ENCODE data around the gene CNTD1. TPM values are rescaled to one million over a fixed set of nuclear protein-coding genes. Genes with fewer than 3 reads are reported as not detected.

CNTD1 gene
- total RNA-seq, 1 donor from 2014 or later, result under 0.01 TPM

DNA sequence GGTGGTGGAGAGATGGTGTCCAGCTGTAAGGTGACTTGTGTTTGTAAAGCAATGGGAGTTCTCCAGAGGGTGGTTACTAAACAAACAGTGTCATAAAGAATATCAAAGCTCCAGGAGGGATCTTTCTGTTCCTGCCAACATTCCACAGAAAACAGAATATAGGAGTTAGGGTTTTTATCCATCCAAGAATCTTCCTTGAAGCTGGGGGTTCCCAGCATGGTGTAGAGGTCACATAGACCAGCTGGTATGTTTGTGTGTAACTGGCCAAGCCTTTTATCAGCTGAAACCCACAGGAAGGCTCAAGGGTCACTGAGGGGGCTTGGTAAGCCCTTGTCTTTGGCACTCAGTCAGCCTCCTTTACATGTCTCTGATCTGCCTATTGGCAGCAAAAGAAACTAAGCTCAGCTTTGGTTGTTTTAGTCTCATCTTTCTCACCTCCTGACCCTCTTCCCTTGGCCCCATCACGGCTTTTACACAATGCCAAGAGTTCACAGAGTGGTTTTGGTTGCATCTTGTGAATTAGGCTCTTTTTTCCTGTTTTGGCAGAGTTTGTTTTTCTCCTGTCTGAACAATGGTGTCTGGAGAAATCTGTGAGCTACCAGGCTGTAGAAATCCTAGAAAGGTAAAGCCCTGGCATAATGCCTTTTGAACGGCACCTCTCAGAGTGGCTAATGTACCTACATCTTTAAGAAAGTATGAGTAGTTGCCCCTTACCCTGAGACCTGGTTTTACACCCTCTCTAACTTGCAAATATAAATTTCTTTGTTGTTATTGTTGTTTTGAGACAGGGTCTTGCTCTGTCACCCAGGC is 4.6 kb downstream of the CNTD1 start:
- DNase-seq (ENCODE audit: low read depth in 2 of 2), result no peak

DNA sequence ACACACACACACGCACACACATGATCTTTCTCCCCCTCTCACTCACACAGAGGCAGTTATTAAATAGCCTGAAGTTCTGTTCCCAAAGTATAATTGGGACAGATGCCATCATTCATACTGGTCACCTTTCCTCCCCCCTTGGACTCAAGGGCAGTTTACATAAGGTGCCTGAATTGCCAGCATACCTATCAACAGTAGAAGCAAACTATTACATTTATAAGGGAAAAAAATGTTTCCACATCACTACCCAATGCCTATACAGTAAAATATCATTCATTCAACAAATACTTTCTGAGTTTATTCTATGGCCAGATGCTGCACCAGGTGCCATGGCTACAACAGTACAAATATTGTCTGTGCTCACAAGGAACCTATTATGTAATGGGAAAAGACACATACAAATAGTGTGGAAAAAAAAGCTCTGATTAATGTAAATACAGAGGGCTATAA is 6.3 kb downstream of the CNTD1 start:
- DNase-seq (ENCODE audit: low read depth in 2 of 2), result peak in 1 of 2 donors; percentile 36

DNA sequence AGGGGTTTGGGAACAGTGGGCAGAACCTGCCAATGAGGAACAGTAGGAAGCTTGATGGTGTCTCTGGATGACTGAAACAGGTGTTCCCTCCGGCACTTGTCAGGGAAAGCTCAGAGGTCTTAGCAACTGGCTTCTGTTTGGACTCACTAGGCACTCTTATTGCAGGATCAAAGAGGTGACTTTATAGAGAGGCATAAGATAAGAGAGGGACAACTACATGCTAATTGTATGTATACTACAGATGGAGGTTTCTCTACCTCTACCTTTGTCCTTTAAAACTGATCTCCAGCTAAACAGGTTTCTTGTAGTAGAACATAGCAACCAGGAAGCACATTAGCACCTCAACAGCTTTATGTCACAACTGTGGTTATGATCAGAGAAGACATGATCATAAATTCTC is 7.6 kb downstream of the CNTD1 start:
- DNase-seq (ENCODE audit: low read depth in 2 of 2), result no peak

DNA sequence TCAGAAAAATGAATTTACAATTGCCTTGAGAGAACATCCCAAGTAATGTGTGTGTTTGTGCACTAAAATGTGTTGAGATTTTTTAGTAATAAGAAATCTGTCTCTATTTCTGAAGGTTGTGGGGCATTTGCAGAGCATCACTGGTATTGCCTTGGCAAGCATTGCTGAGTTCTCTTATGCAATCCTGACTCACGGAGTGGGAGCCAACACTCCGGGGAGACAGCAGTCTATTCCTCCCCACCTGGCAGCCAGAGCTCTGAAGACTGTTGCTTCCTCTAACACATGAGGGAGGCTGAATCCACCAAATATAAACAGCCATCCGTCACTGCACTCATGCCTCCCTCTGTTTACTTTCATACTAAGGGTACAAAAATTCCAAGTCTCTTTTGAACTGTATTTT is 10.6 kb downstream of the CNTD1 start:
- peak in 1 of 2 donors; percentile 83 for DNase-seq (ENCODE audit: low read depth in 2 of 2)

DNA sequence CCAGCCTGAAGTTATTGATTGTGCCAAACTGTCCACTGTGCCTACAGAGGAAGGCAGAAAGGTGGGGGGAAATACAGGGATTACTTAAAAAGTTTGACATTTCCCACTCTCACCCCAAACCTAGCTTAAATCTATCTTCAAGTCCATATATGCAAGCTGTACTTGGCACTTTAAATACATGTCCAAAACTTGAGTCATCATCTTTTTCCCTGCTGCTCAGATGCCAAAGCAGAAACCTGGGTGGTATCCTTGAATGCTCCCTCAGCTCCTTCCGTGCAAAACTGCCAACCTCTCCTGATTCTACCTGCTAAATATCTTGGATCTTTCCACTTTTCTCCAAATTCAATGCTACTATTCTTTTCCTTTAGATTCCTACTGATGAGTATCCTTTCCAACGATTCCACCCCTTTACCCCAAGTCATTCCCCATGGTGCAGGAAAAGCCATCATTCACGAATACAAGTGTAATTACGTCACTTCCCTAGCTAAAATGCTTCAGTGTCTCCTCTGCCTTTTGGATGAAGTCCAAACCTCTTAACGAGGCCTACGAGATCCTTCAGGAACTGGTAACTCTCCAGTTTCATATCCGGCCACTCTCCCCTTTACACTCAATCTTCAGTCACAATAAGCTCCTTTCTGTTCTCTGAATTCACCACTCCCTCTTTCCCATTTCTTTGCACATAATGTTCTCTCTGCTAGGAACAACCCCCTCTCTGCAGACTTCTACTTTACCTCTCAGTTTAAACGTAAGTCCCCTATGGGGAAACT is 16.2 kb downstream of the CNTD1 start:
- DNase-seq (ENCODE audit: low read depth in 2 of 2), result peak in 1 of 2 donors; percentile 96

DNA sequence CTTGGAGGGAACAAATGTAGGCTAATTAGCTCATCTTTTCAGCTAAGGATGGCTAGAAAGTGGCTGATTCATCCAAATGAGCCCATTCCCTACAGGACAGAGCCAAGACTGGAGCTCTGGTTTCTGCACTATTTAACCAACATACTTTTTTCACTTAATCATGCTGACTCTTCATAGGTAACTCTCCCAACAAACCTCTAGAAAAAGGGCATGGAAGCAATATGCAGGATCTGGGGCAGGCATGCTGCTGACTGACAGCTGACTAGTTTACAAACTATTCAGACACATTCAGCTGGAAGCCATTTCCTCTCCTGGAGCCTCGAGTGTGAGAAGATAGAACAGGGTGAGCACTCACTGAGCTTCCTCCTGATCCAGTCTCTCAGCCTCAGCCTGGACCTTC is 19.2 kb downstream of the CNTD1 start:
- DNase-seq (ENCODE audit: low read depth in 2 of 2), result peak in 1 of 2 donors; percentile 72

DNA sequence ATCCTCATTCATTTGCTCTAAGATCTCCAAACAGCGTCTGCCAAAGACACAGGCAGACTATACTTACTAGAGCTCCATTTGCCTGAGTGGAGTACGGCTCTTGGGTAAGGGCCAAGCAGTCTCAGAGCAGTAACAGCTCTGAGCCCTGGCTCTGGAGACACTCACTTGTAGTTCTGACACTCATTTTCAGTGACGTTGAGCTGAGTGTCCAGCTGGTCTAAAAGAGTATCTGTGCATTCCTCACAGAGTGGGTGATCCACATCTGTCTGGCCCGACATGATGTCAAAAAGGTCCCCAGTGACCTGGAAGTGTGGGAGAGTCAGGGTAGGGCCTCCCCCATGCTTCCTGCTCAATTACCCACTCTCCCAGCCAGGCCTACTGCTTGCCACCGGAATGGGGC is 19.7 kb downstream of the CNTD1 start:
- peak in 1 of 2 donors; percentile 51 for DNase-seq (ENCODE audit: low read depth in 2 of 2)

DNA sequence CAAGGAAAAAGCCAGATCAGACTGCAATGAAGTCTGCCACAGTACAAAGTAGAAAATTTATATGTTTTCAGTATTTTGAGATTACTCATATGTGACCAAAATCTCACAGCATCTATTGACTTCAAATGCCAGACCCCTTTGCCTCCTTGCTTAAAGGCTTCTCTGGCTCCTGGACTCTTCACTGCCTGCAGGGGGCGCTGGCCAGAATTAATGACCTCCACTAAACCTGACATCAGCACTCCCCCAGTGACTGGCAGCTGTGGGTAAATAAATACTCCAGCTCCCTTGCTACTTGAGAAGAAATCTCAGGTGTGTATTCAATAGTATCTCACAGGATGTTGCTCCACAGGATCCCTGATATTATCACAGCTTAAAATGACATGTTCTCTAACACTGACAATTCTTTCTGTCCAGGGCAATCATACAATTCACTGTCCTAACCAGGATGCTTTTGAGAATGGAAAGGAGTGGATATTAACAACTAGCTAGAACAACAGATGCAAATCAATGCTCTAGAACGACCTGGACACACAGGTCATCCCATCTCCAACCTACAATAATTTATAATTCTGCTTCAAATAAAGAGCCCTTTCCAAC is 21.4 kb downstream of the CNTD1 start:
- peak; percentile 80 for DNase-seq (ENCODE audit: low read depth in 2 of 2)

DNA sequence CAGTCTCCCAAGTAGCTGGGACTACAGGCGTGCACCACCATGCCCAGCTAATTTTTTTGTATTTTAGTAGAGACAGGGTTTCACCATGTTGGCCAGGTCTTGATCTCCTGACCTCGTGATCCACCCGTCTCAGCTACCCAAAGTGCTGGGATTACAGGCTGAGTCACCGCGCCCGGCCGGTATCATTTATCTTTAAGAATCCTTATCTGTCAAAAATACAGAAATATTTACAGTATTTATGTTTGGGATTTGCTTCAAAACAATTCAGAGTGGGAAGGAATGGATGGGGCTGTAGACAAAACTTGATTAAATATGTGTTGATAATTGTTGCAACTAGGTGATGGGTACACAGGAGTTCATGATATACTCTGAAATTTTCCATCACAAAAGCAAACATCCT is 22.5 kb downstream of the CNTD1 start:
- no peak for DNase-seq (ENCODE audit: low read depth in 2 of 2)

DNA sequence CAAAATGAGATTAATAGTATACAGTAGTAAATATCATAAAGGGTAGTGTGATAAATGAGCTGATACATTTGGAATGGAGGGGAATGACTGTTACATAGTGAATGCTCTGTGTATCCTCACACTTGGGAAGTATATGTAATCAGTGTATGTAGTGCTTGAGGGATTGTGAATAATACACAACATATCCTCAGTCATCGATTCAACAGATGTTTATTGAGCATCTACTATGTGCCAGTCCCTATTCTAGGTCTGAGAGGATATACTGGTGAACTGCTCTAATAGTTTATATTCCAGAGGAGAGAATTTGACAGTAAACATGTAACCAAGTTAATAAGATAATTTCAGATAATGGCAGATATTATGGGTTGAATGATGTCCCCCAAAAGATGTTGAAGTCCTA is 28.8 kb downstream of the CNTD1 start:
- no peak for DNase-seq (ENCODE audit: low read depth in 2 of 2)

DNA sequence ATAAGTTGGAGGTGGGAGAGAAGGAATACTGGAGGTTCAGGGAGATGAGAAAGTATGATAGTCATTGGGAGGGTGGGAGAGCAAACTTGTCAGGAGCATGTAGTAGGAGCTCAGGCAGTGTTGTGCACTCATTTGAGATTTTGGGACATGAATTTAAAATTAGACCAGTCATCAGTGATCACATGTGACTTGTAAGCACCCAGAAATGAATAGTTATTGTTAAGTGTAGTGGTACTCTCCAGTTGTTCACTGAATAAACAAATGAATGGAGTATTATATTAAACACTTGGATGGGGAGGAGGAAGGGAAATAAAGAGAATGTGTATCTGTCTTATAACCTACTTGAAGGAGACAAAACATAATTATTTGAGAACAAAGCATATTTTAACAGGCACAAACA is 32.3 kb downstream of the CNTD1 start:
- no peak for DNase-seq (ENCODE audit: low read depth in 2 of 2)

DNA sequence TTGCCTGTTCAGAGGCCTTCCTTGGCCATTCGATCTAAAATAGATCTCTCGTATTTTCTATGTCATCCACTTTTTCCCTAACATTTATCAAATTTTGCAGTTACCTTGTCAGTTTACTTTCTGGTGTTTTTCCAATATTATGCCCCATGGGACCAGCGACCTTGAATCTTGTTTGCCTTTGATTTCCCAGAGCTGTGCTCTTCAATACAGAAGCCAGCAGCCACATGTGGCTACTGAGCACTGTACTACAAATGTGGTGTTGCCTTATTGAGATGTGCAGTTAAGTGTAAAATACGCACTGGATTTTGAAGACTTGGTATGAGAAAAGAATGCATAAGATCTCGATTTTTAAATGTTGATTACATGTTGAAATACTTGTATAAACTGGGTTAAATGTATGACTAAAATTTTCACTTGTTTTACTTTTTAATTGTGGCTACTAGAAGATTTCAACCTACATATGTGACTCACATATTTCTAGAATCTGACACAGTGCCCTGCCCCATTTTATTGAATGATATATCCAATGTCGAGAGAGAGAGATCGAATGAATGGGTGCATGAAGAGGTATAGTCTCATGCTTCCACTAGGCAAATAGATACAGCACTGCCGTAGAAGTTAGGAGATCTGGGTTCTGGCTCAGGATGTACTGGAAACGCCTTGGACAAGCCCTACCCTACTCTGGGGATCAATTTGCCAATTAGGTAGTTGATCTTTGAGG is 33.7 kb downstream of the CNTD1 start:
- no peak for DNase-seq (ENCODE audit: low read depth in 2 of 2)

DNA sequence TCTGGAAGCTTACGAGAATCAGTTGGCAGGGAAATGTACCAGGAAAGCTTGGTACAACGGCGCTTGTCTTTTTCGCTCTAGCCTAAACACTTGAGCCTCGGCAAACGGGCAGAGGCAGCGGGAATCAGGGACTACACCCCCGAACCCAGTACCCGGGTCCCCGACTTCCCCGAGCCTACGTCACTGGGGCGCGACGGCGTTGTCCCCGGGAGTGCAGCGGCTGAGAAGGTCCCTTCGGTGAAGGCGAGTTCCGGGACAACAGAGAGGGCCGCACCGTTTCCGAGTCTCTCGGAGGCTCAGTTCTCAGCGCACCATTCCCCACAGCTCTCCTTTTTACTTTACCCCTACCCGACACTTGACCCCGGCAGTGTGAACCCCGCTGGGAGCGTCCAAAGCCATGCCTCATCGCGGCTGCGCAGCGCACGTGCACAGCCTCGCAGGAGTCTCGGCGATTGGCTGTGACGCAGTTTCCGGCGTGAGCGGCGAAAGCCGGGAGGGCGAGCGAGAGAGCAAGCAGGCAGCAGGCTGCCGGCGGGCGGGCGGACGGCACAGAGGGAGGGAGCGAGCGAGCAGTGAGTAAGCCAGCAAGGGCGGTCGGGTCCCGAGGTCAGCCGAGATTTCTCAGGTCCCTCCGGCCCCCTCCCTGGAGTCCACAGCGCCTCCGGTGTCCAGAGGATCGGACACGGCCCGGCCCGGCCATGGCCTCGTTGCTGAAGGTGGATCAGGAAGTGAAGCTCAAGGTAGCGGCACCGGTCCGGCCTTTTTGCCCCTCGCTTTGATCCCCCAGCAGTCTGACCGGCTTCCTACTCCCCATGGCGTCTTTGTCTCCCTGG is 34.5 kb downstream of the CNTD1 start, which contains the start of gene PSME3:
Gene PSME3, plus strand, starts transcription at position 464 of the 833 bp plus-strand sequence. Its CDS starts 235 bp downstream, at position 699.
- DNase-seq (ENCODE audit: low read depth in 2 of 2), result peak; percentile 91

DNA sequence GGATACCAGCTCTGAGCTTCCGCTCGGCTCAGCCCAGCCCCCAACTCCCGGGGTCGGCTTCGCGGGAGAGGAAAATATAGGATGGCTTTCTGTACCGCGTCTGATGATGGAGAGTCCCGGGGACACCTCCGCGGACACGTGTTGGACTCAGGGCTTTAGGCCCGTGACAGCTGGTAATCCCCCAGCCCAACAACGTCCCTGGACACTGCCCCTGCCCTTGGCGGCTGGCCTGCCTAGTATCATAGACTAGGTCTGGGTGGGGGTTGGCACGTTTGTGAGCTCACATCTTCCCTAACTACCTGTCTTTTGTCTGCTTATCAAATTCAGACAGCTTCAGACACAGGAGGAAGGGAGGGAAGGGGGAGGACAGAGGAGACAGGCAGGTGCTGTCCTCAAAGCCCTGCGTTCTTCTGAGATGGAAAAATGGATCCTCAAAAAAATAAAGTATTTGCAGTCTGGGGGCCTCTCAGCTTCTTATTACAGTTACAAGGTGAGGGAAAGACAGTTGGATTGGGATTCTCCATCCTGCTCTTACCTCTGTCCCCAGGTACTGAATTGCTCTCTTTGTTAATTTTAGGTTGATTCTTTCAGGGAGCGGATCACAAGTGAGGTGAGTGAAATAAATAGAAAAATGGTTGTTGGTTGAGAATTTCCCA is 35.2 kb downstream of the CNTD1 start:
- DNase-seq (ENCODE audit: low read depth in 2 of 2), result no peak

DNA sequence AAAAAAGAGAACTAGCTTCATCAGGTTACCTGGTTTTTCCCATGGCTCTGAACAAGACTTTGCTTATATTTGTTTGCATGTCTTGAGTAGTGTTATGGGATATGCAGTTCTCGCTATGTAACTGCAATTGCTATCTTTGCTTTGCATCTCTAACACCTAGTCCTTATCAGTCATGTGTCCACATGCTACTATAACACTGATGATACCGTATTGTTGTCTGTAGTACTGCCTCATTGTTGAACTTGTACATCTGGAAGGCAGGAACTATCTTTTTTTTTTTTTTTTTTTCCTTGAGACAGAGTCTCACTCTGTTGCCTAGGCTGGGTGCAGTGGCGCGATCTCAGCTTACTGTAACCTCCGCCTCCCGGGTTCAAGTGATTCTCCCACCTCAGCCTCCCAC is 37.1 kb downstream of the CNTD1 start:
- DNase-seq (ENCODE audit: low read depth in 2 of 2), result no peak

DNA sequence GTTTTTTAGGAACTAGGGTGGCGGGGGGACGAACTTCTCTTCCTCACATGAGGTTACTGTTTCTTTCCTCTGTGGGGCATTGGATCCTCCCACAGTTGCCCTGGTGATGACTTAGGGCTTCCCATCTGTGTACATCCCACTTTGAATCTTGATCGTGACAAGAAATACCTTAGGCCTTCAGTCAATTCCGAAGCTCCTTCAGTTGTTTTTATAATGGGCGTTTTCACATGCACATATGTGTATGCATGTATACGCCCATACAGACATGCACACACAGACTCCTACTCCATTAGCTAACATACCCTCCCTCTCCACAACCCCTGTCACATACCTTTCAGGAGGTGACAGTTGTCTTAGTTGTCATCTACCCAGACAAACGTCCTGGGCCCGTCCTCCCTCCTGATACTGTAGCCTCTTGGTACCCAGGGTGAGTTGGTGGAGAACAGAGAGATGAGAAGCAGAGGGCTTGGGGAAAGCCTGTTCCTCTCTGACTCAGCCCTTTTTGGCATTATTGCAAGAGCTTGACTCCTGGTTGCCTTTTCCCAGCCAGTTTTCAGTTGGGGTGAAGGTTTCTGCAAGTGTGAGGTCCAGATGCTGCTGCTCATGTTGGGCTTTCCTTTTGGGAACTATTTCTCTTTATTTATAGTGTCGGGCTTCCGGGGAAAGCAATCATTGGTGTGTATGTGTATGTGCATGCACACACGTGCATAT is 43.5 kb downstream of the CNTD1 start:
- no peak for DNase-seq (ENCODE audit: low read depth in 2 of 2)

DNA sequence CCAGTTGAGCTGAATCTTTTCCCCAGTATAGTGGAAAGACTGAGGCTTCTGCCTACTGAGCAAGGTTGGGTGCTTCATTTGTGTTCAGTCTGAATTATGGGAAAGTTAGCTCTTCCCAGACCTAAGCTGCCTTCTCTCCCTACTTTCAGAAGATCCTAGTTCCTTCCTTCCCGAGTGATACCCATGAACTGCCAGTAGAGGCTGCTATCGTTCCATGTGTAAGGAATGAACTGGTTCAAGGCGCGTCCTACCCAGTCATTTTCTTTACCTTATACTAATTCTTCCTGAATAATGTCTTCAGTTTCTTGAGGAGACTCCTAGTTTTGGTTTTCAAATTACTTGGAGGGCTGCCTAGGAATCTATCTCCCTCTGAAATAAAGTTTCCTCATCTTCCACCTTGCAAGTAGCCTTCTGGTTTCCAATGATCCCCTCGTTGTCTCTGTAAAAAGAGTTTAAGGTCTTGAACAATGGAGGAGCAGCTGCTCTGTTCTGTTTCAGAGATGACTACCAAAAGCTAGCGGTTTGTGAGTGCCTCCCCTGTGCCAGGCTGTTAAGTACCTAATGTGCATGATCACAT is 44.8 kb downstream of the CNTD1 start:
- peak; percentile 82 to 83 for DNase-seq (ENCODE audit: low read depth in 2 of 2)

DNA sequence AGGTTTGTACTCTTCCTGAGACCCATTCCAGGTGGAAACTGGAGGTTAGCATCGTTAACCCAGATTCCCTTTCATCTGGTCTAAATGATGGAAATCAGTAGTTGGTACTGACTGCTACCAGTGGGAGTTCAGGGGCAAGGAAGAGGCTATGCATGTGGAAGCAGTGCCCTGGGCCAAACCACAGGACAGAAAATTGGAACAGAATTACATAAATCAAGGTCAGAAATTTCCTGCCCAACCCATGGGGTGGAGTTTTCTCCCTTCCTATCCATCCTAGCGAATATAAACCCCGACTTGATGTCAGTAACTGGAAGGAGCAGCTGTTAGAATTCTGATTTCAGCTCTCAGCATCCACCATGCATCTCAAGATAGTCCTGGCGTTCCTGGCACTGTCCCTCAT is 45.6 kb downstream of the CNTD1 start, which contains the start of gene AOC2:
Gene AOC2, plus strand, starts transcription at position 310 of the 400 bp plus-strand sequence. Its CDS starts 47 bp downstream, at position 357.
- DNase-seq (ENCODE audit: low read depth in 2 of 2), result peak in 1 of 2 donors; percentile 19

Data from lung microvascular endothelial cell (primary cell).